Spleen (tissue), 11 donors: ENCODE measurements around the gene ME2. TPM values are rescaled to one million over a fixed set of nuclear protein-coding genes. Genes with fewer than 3 reads are reported as not detected.
"Not testable (repeated sequence)": the region's sequence is repeated elsewhere in the genome, so short reads cannot be mapped to it uniquely, and the experiment has no call there.

Experiments used
- DNase-seq: peaks from one replicate; pipeline ENCODE4 v3.0.0-alpha.2; 2020
- H3K27ac ChIP-seq, 8 donors: fragments of 200-600 bp; sonication (generic) in 7 of 8; 1 replicate in 4 of 8; 2 replicates in 4 of 8; pipeline versions ENCODE4 v1.5.0 to v1.8.0; 2016 to 2021; ENCODE audit warnings: inconsistent platforms in 4 of 8, mild to moderate bottlenecking in 4 of 8, moderate library complexity in 1 of 8
- H3K27me3 ChIP-seq, 7 donors: fragments of 200-600 bp; sonication (generic) in 6 of 7; replicated peaks in 1 of 7; 1 replicate in 4 of 7; 2 replicates in 3 of 7; pipeline versions ENCODE4 v1.5.0 to v1.8.0; 2016 to 2021; ENCODE audit warnings: inconsistent platforms in 3 of 7, mild to moderate bottlenecking in 1 of 7
- H3K36me3 ChIP-seq, 6 donors: fragments of 200-600 bp; sonication (generic) in 5 of 6; 1 replicate in 4 of 6; 2 replicates in 2 of 6; pipeline versions ENCODE4 v1.5.0 to v1.8.0; 2016 to 2021; ENCODE audit warnings: inconsistent platforms in 2 of 6
- H3K4me1 ChIP-seq, 6 donors: fragments of 200-600 bp; sonication (generic) in 5 of 6; 1 replicate in 3 of 6; 2 replicates in 3 of 6; pipeline versions ENCODE4 v1.5.0 to v1.8.0; 2016 to 2021; ENCODE audit warnings: inconsistent platforms in 3 of 6
- H3K4me3 ChIP-seq, 8 donors: fragments of 200-600 bp; sonication (generic) in 7 of 8; 1 replicate in 4 of 8; 2 replicates in 4 of 8; pipeline versions ENCODE4 v1.5.0 to v1.8.0; 2016 to 2021; ENCODE audit warnings: inconsistent platforms in 4 of 8, mild to moderate bottlenecking in 4 of 8, moderate library complexity in 2 of 8
- H3K9me3 ChIP-seq, 8 donors: fragments of 200-600 bp; sonication (generic) in 7 of 8; 1 replicate in 4 of 8; 2 replicates in 4 of 8; pipeline versions ENCODE4 v1.5.0 to v1.8.0; 2016 to 2021; ENCODE audit warnings: inconsistent platforms in 4 of 8
- CTCF ChIP-seq, 11 experiments: fragments of 200-600 bp in 7 of 11; fragments of 450-650 bp in 4 of 11; sonication (generic) in 4 of 11; IDR thresholded peaks in 8 of 11; conservative IDR thresholded peaks in 3 of 11; 1 replicate in 7 of 11; 2 replicates in 4 of 11; pipeline versions ENCODE4 v1.4.0 to v1.8.0; 2016 to 2021; ENCODE audit warnings: antibody characterized with exemption in 11 of 11, inconsistent platforms in 4 of 11, mild to moderate bottlenecking in 1 of 11
- POLR2A ChIP-seq, 3 donors: fragments of 450-650 bp; IDR thresholded peaks; one replicate each; pipeline ENCODE4 v1.5.1; 2017; ENCODE audit warnings: antibody characterized with exemption in 3 of 3, mild to moderate bottlenecking in 1 of 3
- POLR2AphosphoS5 ChIP-seq, 3 donors: sonication (generic); formaldehyde crosslinking; IDR thresholded peaks; one replicate each; pipeline ENCODE4 v1.5.1; 2017; ENCODE audit warnings: antibody characterized with exemption in 3 of 3
- WGBS, 5 donors: extraction: QIAGEN DNeasy Blood & Tissue Kit in 3 of 5; methylation state at CpG; one replicate each; pipeline versions ENCODE4 v1.1.5 to v1.1.7; 2013 to 2018; 5-methylcytosine and 5-hydroxymethylcytosine counted together
- intact Hi-C: fragments of 100-400 bp; cut with DNase I; formaldehyde crosslinking; loops from one replicate; pipeline ENCODE4 v1.15.0; 2023; ENCODE audit warnings: low total_unique reads
- polyA plus RNA-seq, 3 donors: library from polyadenylated mRNA; stranded (reverse); fragments of 200-250 nt; gene quantifications; one replicate each; pipeline ENCODE4 v1.2.1, GENCODE V29; 2013
- small RNA-seq, 4 donors: library from RNA; depleted of rRNA; stranded (forward); fragments of <200 nt; gene quantifications; one replicate each; pipeline ENCODE3, GENCODE V24; 2016
- total RNA-seq, 7 donors: library from RNA; depleted of rRNA in 3 of 7; stranded (reverse); fragments of >200 nt in 3 of 7; fragmentation: NEBNext Ultra II Directional in 4 of 7; extraction: Animal tissue kit (Norgen Biotek cat#: 25700) in 4 of 7; gene quantifications; one replicate each; pipeline versions ENCODE4 v1.1.0 to v1.2.1, GENCODE V29; 2016 to 2021
- donor health status: healthy with polysubstance abuse.
- donor health status: DM: no; HTN: no; CAD: no; lungs with moderate emphysema.
- donor health status: DM: no; HTN: no; CAD: no.
- donor health status: Bipolar disorder and iron deficiency.
- donor health status: healthy.
- donor health status: DM: no; HTN: no; CAD: no.
- donor health status: DM: yes; HTN: yes; CAD: no.

ME2 gene
- total and polyA plus RNA-seq, 10 donors, result 25.9 to 179 (median 95.6) TPM

- peaks cover 0 to 3% (median 0%) of the 10 kb centered on the region in 6 donors for H3K36me3 ChIP-seq
- no peaks in the 10 kb centered on the region for H3K4me1 ChIP-seq
- no peak for DNase-seq
- H3K4me3 ChIP-seq, result no peak overlapping the region
- no peak overlapping the region for H3K27ac ChIP-seq
- H3K9me3 ChIP-seq, result peaks cover 0 to 9% (median 0%) of the 10 kb centered on the region in 8 donors
- no peaks in the 10 kb centered on the region for H3K27me3 ChIP-seq
- WGBS, 5 donors, result 85 to 95% (median 88%) methylated on average over 2 of the region's 2 CpGs
- intact Hi-C loops, result no loop called here
- no peak for TF ChIP-seq CTCF (IDR thresholded peaks at IDR 0.05 in 8 of 11, conservative IDR thresholded peaks at IDR 0.05 in 3 of 11)
- no peak for TF ChIP-seq POLR2A (IDR thresholded peaks at IDR 0.05)
- no peak for TF ChIP-seq POLR2AphosphoS5 (IDR thresholded peaks at IDR 0.05)
Observed at GRCh38 chr18:50994031-50994430, 115.1 kb downstream of the ME2 start.

DNA sequence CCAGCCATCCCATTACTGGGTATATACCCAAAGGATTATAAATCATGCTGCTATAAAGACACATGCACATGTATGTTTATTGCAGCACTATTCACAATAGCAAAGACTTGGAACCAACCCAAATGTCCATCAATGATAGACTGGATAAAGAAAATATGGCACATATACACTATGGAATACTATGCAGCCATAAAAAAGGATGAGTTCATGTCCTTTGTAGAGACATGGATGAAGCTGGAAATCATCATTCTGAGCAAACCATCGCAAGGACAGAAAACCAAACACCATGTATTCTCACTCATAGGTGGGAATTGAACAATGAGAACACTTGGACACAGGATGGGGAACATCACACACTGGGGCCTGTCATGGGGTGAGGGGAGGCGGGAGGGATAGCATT is 124.3 kb downstream of the ME2 start:
- H3K27ac ChIP-seq, H3K4me3 ChIP-seq, DNase-seq, intact Hi-C loops, H3K4me1 ChIP-seq, H3K36me3 ChIP-seq, H3K27me3 ChIP-seq, H3K9me3 ChIP-seq: not testable (repeated sequence)
- WGBS, 5 donors, result 91 to 98% (median 96%) methylated on average over 2 of the region's 2 CpGs

Small RNA genes within 50 kb of the gene (small RNA-seq; reads per million reads assigned to genes)
- 0 reads per million in 4 donors for gene RF00019

Other genes starting within 250 kb of the ME2 start
- 1 to 10 TPM; 2.7 to 8.1 (median 5.4) TPM for gene MRO, start 59.1 kb upstream of the ME2 start, total RNA-seq
- 1 to 10 TPM in 1 of 3 donors, under 1 TPM in 2; 0.48 to 1.5 (median 0.65) TPM for gene MRO, start 59.1 kb upstream of the ME2 start, polyA plus RNA-seq
- 10 to 100 TPM in 3 of 7 donors, 1 to 10 TPM in 4; 5.3 to 12.1 (median 9.9) TPM for gene ELAC1, start 88.9 kb downstream of the ME2 start, total RNA-seq
- 10 to 100 TPM in 1 of 3 donors, 1 to 10 TPM in 2; 6.0 to 10.0 (median 6.8) TPM for gene ELAC1, start 88.9 kb downstream of the ME2 start, polyA plus RNA-seq
- gene SMAD4, start 151.1 kb downstream of the ME2 start, total RNA-seq, result 100 to 1,000 TPM in 4 of 7 donors, 10 to 100 TPM in 3; 84.6 to 139 (median 107) TPM
- gene SMAD4, start 151.1 kb downstream of the ME2 start, polyA plus RNA-seq, result 10 to 100 TPM in 1 of 3 donors, 1 to 10 TPM in 2; 8.9 to 14.5 (median 9.8) TPM